Ishikawa (cell line): Measurements from ENCODE around the gene RALGPS1.

Experiments
- EP300 ChIP-seq: IDR thresholded peaks from 2 replicates; pipeline ENCODE4 v1.6.1; 2012; ENCODE audit warnings: borderline replicate concordance
- FOXM1 ChIP-seq: IDR thresholded peaks from 2 replicates; pipeline ENCODE4 v1.6.1; 2012; ENCODE audit warnings: low read depth, borderline replicate concordance
- MAX ChIP-seq: IDR thresholded peaks from 2 replicates; pipeline ENCODE4 v1.6.1; 2012
- RAD21 ChIP-seq: IDR thresholded peaks from 2 replicates; pipeline ENCODE4 v1.6.1; 2012; ENCODE audit warnings: low read depth
- TAF1 ChIP-seq: IDR thresholded peaks from 2 replicates; pipeline ENCODE4 v1.6.1; 2012; ENCODE audit warnings: low read depth, mild to moderate bottlenecking
- TCF12 ChIP-seq: IDR thresholded peaks from 2 replicates; pipeline ENCODE4 v1.6.1; 2012; ENCODE audit warnings: low read depth
- USF1 ChIP-seq: IDR thresholded peaks from 2 replicates; pipeline ENCODE4 v1.6.1; 2012

- TF ChIP-seq RAD21 (no peak), TCF12 (0 out of 2 replicates have a peak, but pooled peaks have one; percentile 25), EP300 (no peak), USF1 (no peak), TAF1 (no peak), FOXM1 (no peak), MAX (no peak)
Measured at GRCh38 chr9:127255692-127256091, 341.1 kb downstream of the RALGPS1 start.
